Skeletal muscle tissue (tissue), 5 donors: ENCODE data around the gene S1PR2. TPM values are rescaled to one million over a fixed set of nuclear protein-coding genes. Genes with fewer than 3 reads are reported as not detected.
"Not testable (repeated sequence)": the region's sequence is repeated elsewhere in the genome, so short reads cannot be mapped to it uniquely, and the experiment has no call there.

ENCODE experiments used
- H3K27ac ChIP-seq: one replicate; pipeline ENCODE4 v1.7.0; 2013; ENCODE audit warnings: mild to moderate bottlenecking, low read depth, low read length, inconsistent platforms
- H3K27me3 ChIP-seq, 3 donors: one replicate each; pipeline ENCODE4 v1.7.0; 2013; ENCODE audit warnings: low read length in 3 of 3; ENCODE audit not compliant: control insufficient read depth in 3 of 3, insufficient read depth in 3 of 3
- H3K36me3 ChIP-seq, 3 donors: one replicate each; pipeline ENCODE4 v1.7.0; 2013; ENCODE audit warnings: low read length in 3 of 3; ENCODE audit not compliant: control insufficient read depth in 3 of 3, insufficient read depth in 3 of 3
- H3K4me1 ChIP-seq, 3 donors: one replicate each; pipeline ENCODE4 v1.7.0; 2013; ENCODE audit warnings: low read length in 3 of 3, mild to moderate bottlenecking in 3 of 3; ENCODE audit not compliant: control insufficient read depth in 3 of 3, insufficient read depth in 3 of 3
- H3K4me3 ChIP-seq, 3 donors: one replicate each; pipeline ENCODE4 v1.7.0; 2013; ENCODE audit warnings: low read length in 3 of 3
- H3K9ac ChIP-seq, 3 donors: one replicate each; pipeline ENCODE4 v1.7.0; 2013; ENCODE audit warnings: low read length in 3 of 3, mild to moderate bottlenecking in 3 of 3, moderate library complexity in 2 of 3, low read depth in 1 of 3
- H3K9me3 ChIP-seq, 3 donors: one replicate each; pipeline ENCODE4 v1.7.0; 2013; ENCODE audit warnings: low read length in 3 of 3; ENCODE audit not compliant: control insufficient read depth in 3 of 3
- small RNA-seq: library from RNA; depleted of rRNA; stranded (forward); fragments of <200 nt; gene quantifications from one replicate; pipeline ENCODE3, GENCODE V24; 2014
- total RNA-seq: library from RNA; depleted of rRNA; stranded (reverse); fragments of >200 nt; gene quantifications from one replicate; pipeline ENCODE4 v1.2.3, GENCODE V29; 2014
- donor health status: Osteomylitis.

S1PR2 gene
- total RNA-seq, 1 donor from 2014 or later, result 9.9 TPM

- no peaks in the 10 kb centered on the region for H3K27me3 ChIP-seq
- H3K9ac ChIP-seq, result no peak overlapping the region
- H3K4me1 ChIP-seq, result no peaks in the 10 kb centered on the region
- H3K36me3 ChIP-seq, result peaks cover 12 to 16% (median 16%) of the 10 kb centered on the region in 3 donors
- no peak overlapping the region for H3K27ac ChIP-seq
- H3K9me3 ChIP-seq, result no peaks in the 10 kb centered on the region
- H3K4me3 ChIP-seq, result no peak overlapping the region
These were observed 49.1 kb downstream of the S1PR2 start for GRCh38 chr19:10182076-10182475.

- Histone ChIP-seq H3K9ac (no peak overlapping the region), H3K27me3 (no peaks in the 10 kb centered on the region), H3K27ac (no peak overlapping the region), H3K4me3 (no peak overlapping the region), H3K9me3 (no peaks in the 10 kb centered on the region), H3K4me1 (no peaks in the 10 kb centered on the region), H3K36me3 (peaks cover 12 to 20% (median 14%) of the 10 kb centered on the region in 3 donors)
These were observed 50.7 kb downstream of the S1PR2 start for GRCh38 chr19:10180459-10180858.

- H3K36me3 ChIP-seq, result peaks cover 12 to 22% (median 16%) of the 10 kb centered on the region in 3 donors
- not testable (repeated sequence) for H3K9ac ChIP-seq, H3K9me3 ChIP-seq, H3K27ac ChIP-seq, H3K27me3 ChIP-seq, H3K4me3 ChIP-seq, H3K4me1 ChIP-seq
These were observed 51.1 kb downstream of the S1PR2 start for GRCh38 chr19:10180024-10180423.

- no peak overlapping the region for H3K4me3 ChIP-seq
- peaks cover 8 to 34% (median 16%) of the 10 kb centered on the region in 3 donors for H3K36me3 ChIP-seq
- H3K27ac ChIP-seq, result no peak overlapping the region
- H3K9ac ChIP-seq, result no peak overlapping the region
- H3K9me3 ChIP-seq, result no peaks in the 10 kb centered on the region
- H3K4me1 ChIP-seq, result no peaks in the 10 kb centered on the region
- H3K27me3 ChIP-seq, result no peaks in the 10 kb centered on the region
These were observed 57.6 kb downstream of the S1PR2 start for GRCh38 chr19:10173527-10173926.

Small RNA genes lying within 50 kb of the gene (small RNA-seq; reads per million reads assigned to genes)
- gene MIR4322, result not detected

Other genes starting within 250 kb of the S1PR2 start
- gene COL5A3, start 220.8 kb downstream of the S1PR2 start, total RNA-seq, result 43.3 TPM
- gene RDH8, start 217.8 kb downstream of the S1PR2 start, total RNA-seq, result not detected
- 5.2 TPM for gene SHFL, start 145.0 kb downstream of the S1PR2 start, total RNA-seq
- gene ANGPTL6, start 128.7 kb downstream of the S1PR2 start, total RNA-seq, result 6.3 TPM
- gene PPAN, start 125.0 kb downstream of the S1PR2 start, total RNA-seq, result 14.6 TPM
- 1.6 TPM for gene P2RY11, start 119.6 kb downstream of the S1PR2 start, total RNA-seq
- gene EIF3G, start 111.4 kb downstream of the S1PR2 start, total RNA-seq, result 421 TPM
- 25.6 TPM for gene DNMT1, start 36.4 kb downstream of the S1PR2 start, total RNA-seq
- 7.8 TPM for gene MRPL4, start 20.9 kb upstream of the S1PR2 start, total RNA-seq
- 6.8 TPM for gene ICAM1, start 39.8 kb upstream of the S1PR2 start, total RNA-seq
- 2.6 TPM for gene ICAM4, start 55.6 kb upstream of the S1PR2 start, total RNA-seq
- gene ICAM5, start 58.6 kb upstream of the S1PR2 start, total RNA-seq, result not detected
- gene ZGLP1, start 78.5 kb upstream of the S1PR2 start, total RNA-seq, result 1.0 TPM
- gene FDX2, start 84.7 kb upstream of the S1PR2 start, total RNA-seq, result 5.7 TPM
- gene RAVER1, start 102.2 kb upstream of the S1PR2 start, total RNA-seq, result 3.7 TPM
- 8.4 TPM for gene ICAM3, start 108.3 kb upstream of the S1PR2 start, total RNA-seq
- 38.1 TPM for gene TYK2, start 149.2 kb upstream of the S1PR2 start, total RNA-seq
- 73.1 TPM for gene CDC37, start 172.2 kb upstream of the S1PR2 start, total RNA-seq
- 1.0 TPM for gene PDE4A, start 189.2 kb upstream of the S1PR2 start, total RNA-seq